ENCODE measurements around the gene TNFSF4.

The TNFSF4 gene, protein sequence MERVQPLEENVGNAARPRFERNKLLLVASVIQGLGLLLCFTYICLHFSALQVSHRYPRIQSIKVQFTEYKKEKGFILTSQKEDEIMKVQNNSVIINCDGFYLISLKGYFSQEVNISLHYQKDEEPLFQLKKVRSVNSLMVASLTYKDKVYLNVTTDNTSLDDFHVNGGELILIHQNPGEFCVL

DNA sequence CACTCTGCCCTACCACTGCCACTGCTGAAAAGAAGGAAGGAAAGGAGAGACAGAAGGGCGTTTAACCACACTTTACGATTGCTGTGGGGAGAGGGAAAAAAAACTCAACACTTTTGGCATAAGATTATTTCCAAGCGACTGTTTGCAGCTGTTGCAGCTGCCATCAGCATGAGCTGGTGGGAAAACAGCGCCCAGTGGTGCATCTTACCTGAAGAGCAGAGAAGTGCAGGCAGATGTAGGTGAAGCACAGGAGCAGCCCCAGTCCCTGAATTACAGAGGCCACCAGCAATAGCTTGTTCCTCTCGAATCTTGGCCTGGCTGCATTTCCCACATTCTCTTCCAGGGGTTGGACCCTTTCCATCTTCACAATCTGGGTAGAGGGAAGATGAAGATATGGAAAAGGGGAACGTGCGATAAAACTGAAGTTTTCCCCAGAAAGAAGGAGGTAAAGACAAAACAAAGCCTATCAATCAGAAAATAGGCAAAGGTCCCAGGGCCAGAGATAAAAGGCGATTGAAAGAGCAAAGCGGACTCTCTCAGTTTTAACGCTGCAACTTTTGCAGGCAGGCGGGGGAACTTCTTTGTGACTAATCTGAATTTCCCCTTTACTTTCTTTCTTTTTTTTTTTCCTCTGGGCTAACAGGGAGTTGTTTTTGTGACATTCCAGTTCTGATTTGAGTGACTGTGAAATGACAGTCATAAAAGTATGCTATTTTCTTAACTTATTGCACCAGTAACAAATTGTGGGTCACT is at the start of gene TNFSF4:
TSS of gene TNFSF4 (minus strand) at position 516 of the 753 bp plus-strand sequence. CDS start at position 361, 155 bp downstream.
- H3K9ac ChIP-seq (ENCODE audit: low read depth, low read length) = no peak within 1 kb of the TSS
- no peaks in the 10 kb centered on the region for H3K9me3 ChIP-seq (ENCODE audit: control insufficient read depth, insufficient read depth, low read length)
- H3K4me3 ChIP-seq (ENCODE audit: low read depth, low read length) = no peak within 1 kb of the TSS
- H3K27me3 ChIP-seq (ENCODE audit: control insufficient read depth, insufficient read depth, low read length) = peaks cover 33% of the 10 kb centered on the region
- H3K36me3 ChIP-seq (ENCODE audit: control insufficient read depth, insufficient read depth, low read length) = no peaks in the 10 kb centered on the region
- H3K4me1 ChIP-seq (ENCODE audit: control insufficient read depth, insufficient read depth, low read length) = no peaks in the 10 kb centered on the region

DNA sequence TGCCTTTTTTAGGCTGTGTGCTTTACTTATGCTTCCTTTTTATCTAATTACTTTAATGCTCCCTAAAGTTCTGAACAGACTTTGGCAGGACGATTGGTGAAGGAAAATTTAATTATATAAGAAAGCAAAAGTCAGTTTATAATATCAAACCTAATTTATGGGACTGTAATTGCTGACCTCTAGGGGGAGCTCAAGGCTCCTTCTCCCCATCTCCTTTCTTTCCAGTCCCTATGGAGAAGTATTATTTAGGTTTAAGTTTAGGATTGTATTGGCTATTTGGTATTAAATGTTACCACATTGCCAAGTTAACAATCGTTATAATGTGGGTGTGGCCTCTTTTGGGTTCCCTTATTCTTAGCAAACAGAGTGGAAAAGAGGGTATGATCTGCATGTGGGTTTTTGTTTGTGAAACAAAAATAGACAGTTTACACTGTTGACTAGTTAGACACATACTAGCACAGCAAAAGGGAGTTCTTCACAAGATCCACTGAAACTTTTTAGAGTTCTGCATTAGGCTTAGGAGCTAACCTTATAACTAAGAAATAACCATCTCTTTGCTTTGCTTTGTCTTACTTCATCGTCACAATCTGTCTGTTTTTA is 48.2 kb upstream of the TNFSF4 start:
- H3K9ac ChIP-seq (ENCODE audit: low read depth, low read length) = no peak overlapping the region
- no peaks in the 10 kb centered on the region for H3K36me3 ChIP-seq (ENCODE audit: control insufficient read depth, insufficient read depth, low read length)
- H3K4me1 ChIP-seq (ENCODE audit: control insufficient read depth, insufficient read depth, low read length) = no peaks in the 10 kb centered on the region
- H3K4me3 ChIP-seq (ENCODE audit: low read depth, low read length) = no peak overlapping the region
- H3K9me3 ChIP-seq (ENCODE audit: control insufficient read depth, insufficient read depth, low read length) = no peaks in the 10 kb centered on the region
- H3K27me3 ChIP-seq (ENCODE audit: control insufficient read depth, insufficient read depth, low read length) = no peaks in the 10 kb centered on the region

DNA sequence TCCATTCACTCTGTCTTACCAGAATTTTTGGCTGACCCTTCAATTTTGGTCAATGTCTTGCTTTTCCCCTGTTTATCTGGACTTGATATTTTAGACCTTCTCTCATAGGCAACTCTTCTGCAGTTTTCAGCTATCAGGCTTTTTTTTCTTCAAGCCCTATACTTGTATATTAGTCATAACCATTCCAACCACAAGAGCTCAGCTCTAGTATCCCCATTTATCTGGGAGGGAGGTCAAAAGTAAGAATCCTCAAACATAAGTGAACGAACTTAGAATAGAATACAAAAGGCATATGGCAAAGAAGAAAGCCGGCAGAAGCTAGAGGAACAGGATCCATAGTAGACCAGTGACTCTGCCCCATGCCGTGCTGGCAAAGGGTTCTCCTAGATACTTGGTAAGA is 45.9 kb upstream of the TNFSF4 start:
- Histone ChIP-seq H3K4me3 (ENCODE audit: low read depth, low read length) (no peak overlapping the region), H3K9ac (ENCODE audit: low read depth, low read length) (no peak overlapping the region), H3K36me3 (ENCODE audit: control insufficient read depth, insufficient read depth, low read length) (no peaks in the 10 kb centered on the region), H3K9me3 (ENCODE audit: control insufficient read depth, insufficient read depth, low read length) (no peaks in the 10 kb centered on the region), H3K27me3 (ENCODE audit: control insufficient read depth, insufficient read depth, low read length) (no peaks in the 10 kb centered on the region), H3K4me1 (ENCODE audit: control insufficient read depth, insufficient read depth, low read length) (no peaks in the 10 kb centered on the region)

DNA sequence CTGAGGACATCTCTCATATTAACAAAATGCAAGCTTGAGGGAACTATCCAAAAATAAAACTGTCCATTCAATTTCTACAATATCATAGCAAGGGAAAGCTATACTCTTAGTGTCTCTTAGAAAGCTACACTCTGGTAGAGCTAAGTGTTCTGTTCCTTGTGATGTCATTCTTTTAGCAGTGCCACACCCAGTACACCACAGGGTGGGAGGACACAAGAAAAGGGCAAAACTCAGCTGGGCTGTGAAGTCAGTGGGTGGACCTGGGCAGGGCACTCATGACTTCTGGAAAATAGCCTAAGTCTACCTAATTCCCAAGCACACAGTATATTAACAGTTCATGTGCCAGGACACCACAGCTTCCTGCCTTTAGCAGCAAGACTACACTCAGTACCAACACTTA is 42.2 kb upstream of the TNFSF4 start:
- no peak overlapping the region for H3K4me3 ChIP-seq (ENCODE audit: low read depth, low read length)
- H3K9me3 ChIP-seq (ENCODE audit: control insufficient read depth, insufficient read depth, low read length) = no peaks in the 10 kb centered on the region
- no peaks in the 10 kb centered on the region for H3K27me3 ChIP-seq (ENCODE audit: control insufficient read depth, insufficient read depth, low read length)
- H3K9ac ChIP-seq (ENCODE audit: low read depth, low read length) = no peak overlapping the region
- no peaks in the 10 kb centered on the region for H3K4me1 ChIP-seq (ENCODE audit: control insufficient read depth, insufficient read depth, low read length)
- H3K36me3 ChIP-seq (ENCODE audit: control insufficient read depth, insufficient read depth, low read length) = no peaks in the 10 kb centered on the region

DNA sequence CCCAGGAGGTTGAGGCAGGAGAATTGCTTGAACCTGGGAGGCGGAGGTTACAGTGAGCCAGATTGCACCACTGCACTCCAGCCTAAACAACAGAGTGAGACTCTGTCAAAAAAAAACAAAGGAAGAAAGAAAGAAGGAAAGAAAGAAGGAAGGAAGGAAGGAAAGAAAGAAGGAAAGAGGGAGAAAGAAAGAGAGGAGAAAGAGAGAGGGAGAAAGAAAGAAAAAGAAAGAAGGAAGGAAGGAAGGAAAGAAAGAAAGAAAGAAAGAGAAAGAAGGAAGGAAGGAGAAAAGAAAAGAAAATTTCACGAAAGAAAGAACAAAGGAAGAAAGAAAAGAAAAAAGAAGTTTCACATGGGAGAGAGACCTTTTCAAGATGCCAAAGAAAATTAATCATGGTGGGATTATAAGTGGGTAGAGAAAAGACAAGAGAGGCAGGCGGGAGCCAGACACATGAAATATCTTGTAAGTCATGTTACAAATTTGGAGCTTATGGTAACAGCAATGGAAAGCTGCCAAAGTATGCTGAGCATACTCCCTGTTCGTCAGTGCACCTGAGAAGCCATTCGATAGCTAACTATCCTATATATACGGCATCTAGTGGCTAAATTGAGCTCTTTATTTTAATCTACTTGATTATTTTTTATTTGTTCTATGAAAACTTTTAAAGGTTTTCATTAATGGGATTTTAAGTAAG is 41.3 kb upstream of the TNFSF4 start:
- Histone ChIP-seq H3K9me3 (ENCODE audit: control insufficient read depth, insufficient read depth, low read length) (no peaks in the 10 kb centered on the region), H3K9ac (ENCODE audit: low read depth, low read length) (no peak overlapping the region), H3K27me3 (ENCODE audit: control insufficient read depth, insufficient read depth, low read length) (no peaks in the 10 kb centered on the region), H3K4me1 (ENCODE audit: control insufficient read depth, insufficient read depth, low read length) (no peaks in the 10 kb centered on the region), H3K4me3 (ENCODE audit: low read depth, low read length) (no peak overlapping the region), H3K36me3 (ENCODE audit: control insufficient read depth, insufficient read depth, low read length) (no peaks in the 10 kb centered on the region)

DNA sequence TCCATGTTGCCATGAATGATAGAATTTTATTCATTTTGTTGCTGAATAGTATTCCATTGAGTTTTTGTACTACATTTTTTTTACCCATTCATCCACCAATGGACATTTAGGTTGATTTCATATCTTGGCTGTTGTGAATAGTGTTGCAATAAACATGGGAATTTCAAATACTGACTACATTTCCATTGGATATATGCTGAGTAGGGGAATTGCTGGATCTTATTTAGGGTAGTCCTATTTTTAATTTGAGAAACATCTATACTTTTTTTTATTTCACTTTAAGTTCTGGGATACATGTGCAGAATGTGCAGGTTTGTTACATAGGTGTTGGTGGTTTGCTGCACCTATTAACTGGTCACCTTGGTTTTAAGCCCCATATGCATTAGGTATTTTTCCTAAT is 38.8 kb upstream of the TNFSF4 start:
- no peaks in the 10 kb centered on the region for H3K27me3 ChIP-seq (ENCODE audit: control insufficient read depth, insufficient read depth, low read length)
- H3K4me1 ChIP-seq (ENCODE audit: control insufficient read depth, insufficient read depth, low read length) = no peaks in the 10 kb centered on the region
- no peaks in the 10 kb centered on the region for H3K9me3 ChIP-seq (ENCODE audit: control insufficient read depth, insufficient read depth, low read length)
- H3K9ac ChIP-seq (ENCODE audit: low read depth, low read length) = no peak overlapping the region
- no peaks in the 10 kb centered on the region for H3K36me3 ChIP-seq (ENCODE audit: control insufficient read depth, insufficient read depth, low read length)
- no peak overlapping the region for H3K4me3 ChIP-seq (ENCODE audit: low read depth, low read length)

DNA sequence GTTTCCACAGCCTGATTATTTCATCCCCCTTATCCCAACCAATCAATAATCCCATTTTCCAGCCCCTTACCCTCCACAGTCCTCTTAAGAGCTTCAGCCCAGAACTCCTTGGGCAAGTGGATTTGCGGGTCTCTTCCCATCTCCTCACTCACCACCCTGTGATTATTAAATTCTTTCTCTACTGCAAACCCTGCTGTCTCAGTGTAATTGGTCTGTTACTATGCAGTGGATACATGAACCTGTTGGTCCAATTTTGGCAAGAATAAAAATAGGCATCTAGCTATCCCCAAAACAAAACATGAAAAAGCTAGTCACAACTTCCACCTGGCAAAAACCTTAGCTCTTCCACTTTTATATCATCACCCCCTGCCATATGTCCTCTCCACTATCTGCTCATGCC is 36.2 kb upstream of the TNFSF4 start:
- Histone ChIP-seq H3K4me3 (ENCODE audit: low read depth, low read length) (no peak overlapping the region), H3K36me3 (ENCODE audit: control insufficient read depth, insufficient read depth, low read length) (no peaks in the 10 kb centered on the region), H3K9me3 (ENCODE audit: control insufficient read depth, insufficient read depth, low read length) (no peaks in the 10 kb centered on the region), H3K4me1 (ENCODE audit: control insufficient read depth, insufficient read depth, low read length) (no peaks in the 10 kb centered on the region), H3K9ac (ENCODE audit: low read depth, low read length) (no peak overlapping the region), H3K27me3 (ENCODE audit: control insufficient read depth, insufficient read depth, low read length) (no peaks in the 10 kb centered on the region)

DNA sequence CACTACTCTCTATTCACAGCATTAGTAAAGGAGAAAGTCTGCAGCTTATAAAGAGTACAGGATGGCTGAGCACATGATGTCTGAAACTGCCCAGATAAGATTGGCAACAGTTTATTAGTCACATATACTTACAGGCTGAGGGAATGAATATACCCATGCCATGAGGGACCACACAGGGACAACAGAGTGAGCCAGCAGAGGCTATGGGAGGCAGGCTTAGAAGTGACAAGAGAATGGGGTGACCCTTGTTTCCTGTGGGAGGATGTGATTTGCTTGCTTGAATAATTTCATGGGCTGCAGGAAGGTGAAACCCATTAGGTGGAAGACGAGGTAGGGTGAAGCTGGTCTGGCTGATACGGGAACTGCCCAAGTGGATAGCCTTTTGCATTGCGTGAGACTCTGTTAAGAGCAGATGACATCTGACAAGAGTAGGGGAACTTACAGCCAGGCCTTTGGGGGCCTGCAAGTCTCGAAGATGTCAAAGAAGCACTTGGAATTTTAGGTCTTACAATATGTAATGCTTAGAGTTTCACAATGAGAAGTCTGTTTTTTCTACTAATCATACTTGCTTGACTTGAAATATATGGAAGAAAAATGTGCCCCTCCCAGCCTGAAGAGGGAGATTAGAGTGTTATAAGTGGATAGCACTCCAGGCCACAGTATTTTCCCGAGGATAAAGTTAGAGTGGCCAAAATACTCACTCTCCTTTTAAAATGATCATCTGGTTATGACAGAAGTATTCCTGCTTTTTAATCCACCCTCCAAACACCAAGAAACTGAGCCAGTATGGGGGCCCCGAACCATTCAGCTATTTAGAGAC is 34.6 kb upstream of the TNFSF4 start:
- Histone ChIP-seq H3K9ac (ENCODE audit: low read depth, low read length) (no peak overlapping the region), H3K4me3 (ENCODE audit: low read depth, low read length) (no peak overlapping the region), H3K27me3 (ENCODE audit: control insufficient read depth, insufficient read depth, low read length) (no peaks in the 10 kb centered on the region), H3K4me1 (ENCODE audit: control insufficient read depth, insufficient read depth, low read length) (no peaks in the 10 kb centered on the region), H3K36me3 (ENCODE audit: control insufficient read depth, insufficient read depth, low read length) (no peaks in the 10 kb centered on the region), H3K9me3 (ENCODE audit: control insufficient read depth, insufficient read depth, low read length) (no peaks in the 10 kb centered on the region)

DNA sequence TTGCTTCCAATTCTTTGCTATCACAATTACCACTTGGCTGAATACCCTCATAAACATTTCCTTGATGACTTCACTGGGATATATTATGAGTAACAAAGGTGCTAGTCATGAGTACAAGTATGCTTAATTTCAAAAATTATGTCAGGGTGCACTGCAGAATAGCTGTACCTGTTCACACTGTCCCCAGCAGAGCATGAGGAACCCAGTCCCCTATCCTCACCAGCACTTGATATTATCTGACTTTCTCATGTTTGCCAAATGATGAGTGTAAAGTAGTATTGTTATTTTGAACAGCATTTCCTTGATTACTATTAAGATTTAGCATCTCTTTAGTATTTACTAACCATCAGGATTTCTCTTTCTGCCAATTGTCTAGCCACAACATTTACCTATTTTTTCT is 33.5 kb upstream of the TNFSF4 start:
- Histone ChIP-seq H3K4me1 (ENCODE audit: control insufficient read depth, insufficient read depth, low read length) (no peaks in the 10 kb centered on the region), H3K9ac (ENCODE audit: low read depth, low read length) (no peak overlapping the region), H3K9me3 (ENCODE audit: control insufficient read depth, insufficient read depth, low read length) (no peaks in the 10 kb centered on the region), H3K36me3 (ENCODE audit: control insufficient read depth, insufficient read depth, low read length) (no peaks in the 10 kb centered on the region), H3K27me3 (ENCODE audit: control insufficient read depth, insufficient read depth, low read length) (no peaks in the 10 kb centered on the region), H3K4me3 (ENCODE audit: low read depth, low read length) (no peak overlapping the region)

DNA sequence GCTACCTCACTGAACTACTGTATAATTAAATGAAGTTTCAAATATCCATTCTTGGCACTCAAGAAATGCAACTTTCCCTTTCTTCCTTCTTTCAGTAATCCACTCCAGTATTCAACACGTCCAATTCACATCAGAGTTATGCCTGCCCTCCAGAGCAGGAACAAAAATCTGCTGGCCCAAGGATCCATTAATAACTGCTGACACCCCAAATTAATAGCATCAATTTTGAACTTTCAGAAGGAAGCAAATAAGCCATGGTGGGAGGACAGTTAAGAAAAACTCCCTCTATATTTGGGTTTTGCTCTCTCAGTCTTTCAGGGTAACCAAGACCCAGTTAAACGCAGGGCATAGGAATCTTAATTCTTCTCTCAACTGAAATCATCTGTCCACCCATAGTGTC is 31.9 kb upstream of the TNFSF4 start:
- Histone ChIP-seq H3K9ac (ENCODE audit: low read depth, low read length) (no peak overlapping the region), H3K27me3 (ENCODE audit: control insufficient read depth, insufficient read depth, low read length) (no peaks in the 10 kb centered on the region), H3K4me3 (ENCODE audit: low read depth, low read length) (no peak overlapping the region), H3K9me3 (ENCODE audit: control insufficient read depth, insufficient read depth, low read length) (no peaks in the 10 kb centered on the region), H3K36me3 (ENCODE audit: control insufficient read depth, insufficient read depth, low read length) (no peaks in the 10 kb centered on the region), H3K4me1 (ENCODE audit: control insufficient read depth, insufficient read depth, low read length) (no peaks in the 10 kb centered on the region)

DNA sequence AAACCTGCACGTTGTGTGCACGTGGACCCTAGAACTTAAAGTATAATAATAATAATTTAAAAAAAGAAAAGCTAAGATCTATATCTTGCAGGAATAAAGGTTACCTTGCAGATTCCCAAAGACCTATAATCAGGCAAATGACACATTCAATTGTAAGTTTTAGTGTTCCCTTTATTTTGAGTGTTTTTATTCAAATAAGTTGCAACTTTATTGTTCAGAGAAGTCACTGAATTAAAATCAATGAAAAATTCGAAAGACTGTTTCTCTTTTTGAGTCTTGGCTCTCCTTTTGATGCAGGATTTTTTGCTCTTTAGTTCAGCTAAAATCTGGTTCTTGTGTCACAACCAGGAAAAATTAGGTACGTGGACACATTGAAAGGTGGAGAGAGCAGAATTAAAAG is 27.8 kb upstream of the TNFSF4 start:
- Histone ChIP-seq H3K27me3 (ENCODE audit: control insufficient read depth, insufficient read depth, low read length) (no peaks in the 10 kb centered on the region), H3K36me3 (ENCODE audit: control insufficient read depth, insufficient read depth, low read length) (no peaks in the 10 kb centered on the region), H3K9me3 (ENCODE audit: control insufficient read depth, insufficient read depth, low read length) (no peaks in the 10 kb centered on the region), H3K9ac (ENCODE audit: low read depth, low read length) (no peak overlapping the region), H3K4me1 (ENCODE audit: control insufficient read depth, insufficient read depth, low read length) (no peaks in the 10 kb centered on the region), H3K4me3 (ENCODE audit: low read depth, low read length) (no peak overlapping the region)

All from iPS-15b (cell line).